Hepatocyte (in vitro differentiated cells): ENCODE results near the gene PRMT7.

Experiments used
- EZH2 ChIP-seq: fragments of 200-600 bp; sonication (generic); IDR thresholded peaks from 2 replicates; pipeline ENCODE4 v1.6.1; 2016; ENCODE audit warnings: antibody characterized with exemption, mild to moderate bottlenecking, borderline replicate concordance
- EZH2phosphoT487 ChIP-seq: fragments of 200-600 bp; sonication (generic); IDR thresholded peaks from one replicate; pipeline ENCODE4 v1.6.1; 2018; ENCODE audit warnings: antibody characterized with exemption, mild to moderate bottlenecking, low read depth, moderate library complexity; ENCODE audit not compliant: unreplicated experiment, severe bottlenecking
- TF ChIP-seq, protein P1 (sequence below): fragments of 200-600 bp; sonication (generic); IDR thresholded peaks from 2 replicates; pipeline ENCODE4 v1.5.1; 2016; ENCODE audit warnings: antibody characterized with exemption, mild to moderate bottlenecking; ENCODE audit not compliant: poor library complexity

DNA sequence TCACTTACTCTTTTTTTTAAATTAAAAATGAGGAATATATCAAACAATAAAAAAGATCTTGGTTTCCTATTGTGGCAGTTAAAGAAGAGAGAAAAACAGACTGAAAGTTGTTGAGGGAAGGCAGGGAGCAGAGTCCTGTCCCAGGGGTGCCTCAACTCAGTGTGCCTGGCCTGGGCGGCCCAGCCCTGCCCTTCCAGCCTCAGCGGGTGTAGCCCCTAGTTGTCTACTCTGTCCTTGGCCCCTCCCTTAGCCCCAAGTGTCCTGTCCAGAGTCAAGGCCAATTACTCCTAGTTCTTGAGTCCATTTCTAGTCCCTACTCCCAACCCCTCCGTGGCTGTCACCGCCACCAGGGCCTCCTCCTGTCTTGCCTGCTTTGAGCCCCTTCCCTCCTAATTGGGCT is 85.0 kb downstream of the PRMT7 start:
- TF ChIP-seq, protein P1, sequence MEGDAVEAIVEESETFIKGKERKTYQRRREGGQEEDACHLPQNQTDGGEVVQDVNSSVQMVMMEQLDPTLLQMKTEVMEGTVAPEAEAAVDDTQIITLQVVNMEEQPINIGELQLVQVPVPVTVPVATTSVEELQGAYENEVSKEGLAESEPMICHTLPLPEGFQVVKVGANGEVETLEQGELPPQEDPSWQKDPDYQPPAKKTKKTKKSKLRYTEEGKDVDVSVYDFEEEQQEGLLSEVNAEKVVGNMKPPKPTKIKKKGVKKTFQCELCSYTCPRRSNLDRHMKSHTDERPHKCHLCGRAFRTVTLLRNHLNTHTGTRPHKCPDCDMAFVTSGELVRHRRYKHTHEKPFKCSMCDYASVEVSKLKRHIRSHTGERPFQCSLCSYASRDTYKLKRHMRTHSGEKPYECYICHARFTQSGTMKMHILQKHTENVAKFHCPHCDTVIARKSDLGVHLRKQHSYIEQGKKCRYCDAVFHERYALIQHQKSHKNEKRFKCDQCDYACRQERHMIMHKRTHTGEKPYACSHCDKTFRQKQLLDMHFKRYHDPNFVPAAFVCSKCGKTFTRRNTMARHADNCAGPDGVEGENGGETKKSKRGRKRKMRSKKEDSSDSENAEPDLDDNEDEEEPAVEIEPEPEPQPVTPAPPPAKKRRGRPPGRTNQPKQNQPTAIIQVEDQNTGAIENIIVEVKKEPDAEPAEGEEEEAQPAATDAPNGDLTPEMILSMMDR = no peak
- no peak for TF ChIP-seq EZH2
- no peak for TF ChIP-seq EZH2phosphoT487
